Right lobe of liver (tissue), 4 donors: ENCODE data around the gene SLC6A9.

Experiments used
- POLR2A ChIP-seq: fragments of 450-650 bp; IDR thresholded peaks from one replicate; pipeline ENCODE4 v1.6.1; 2017; ENCODE audit warnings: antibody characterized with exemption, mild to moderate bottlenecking
- TF ChIP-seq, protein P1 (sequence below), 4 donors: fragments of 200-600 bp in 3 of 4; fragments of 450-650 bp in 1 of 4; IDR thresholded peaks; one replicate each; pipeline versions ENCODE4 v1.5.1 to v1.8.0; 2016 to 2022; ENCODE audit warnings: antibody characterized with exemption in 4 of 4, mild to moderate bottlenecking in 2 of 4
- donor health status: DM: no; HTN: no; CAD: no.
- donor health status: DM: no; HTN: no; CAD: no.
- donor health status: DM: no; HTN: yes; CAD: no.

DNA sequence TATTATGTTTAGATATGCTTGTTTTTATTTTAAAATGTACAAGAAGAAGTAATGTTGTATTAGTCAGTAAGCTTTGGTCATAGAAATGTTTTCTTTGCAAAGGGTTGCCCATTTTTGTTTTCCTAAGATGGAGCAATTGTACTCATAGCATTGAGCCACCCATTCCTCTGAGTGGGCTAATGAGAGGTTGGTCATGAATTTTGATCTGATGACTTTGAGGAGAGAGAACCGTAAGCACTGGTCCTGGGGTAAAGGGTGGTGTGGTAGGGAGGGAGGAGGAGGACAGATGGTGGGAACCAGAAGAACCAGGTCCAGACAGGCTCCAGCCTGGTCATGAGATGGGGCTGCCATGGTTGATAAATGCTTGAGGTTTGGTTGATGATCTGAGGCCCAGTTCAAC is 15.9 kb upstream of the SLC6A9 start:
- TF ChIP-seq, protein P1, sequence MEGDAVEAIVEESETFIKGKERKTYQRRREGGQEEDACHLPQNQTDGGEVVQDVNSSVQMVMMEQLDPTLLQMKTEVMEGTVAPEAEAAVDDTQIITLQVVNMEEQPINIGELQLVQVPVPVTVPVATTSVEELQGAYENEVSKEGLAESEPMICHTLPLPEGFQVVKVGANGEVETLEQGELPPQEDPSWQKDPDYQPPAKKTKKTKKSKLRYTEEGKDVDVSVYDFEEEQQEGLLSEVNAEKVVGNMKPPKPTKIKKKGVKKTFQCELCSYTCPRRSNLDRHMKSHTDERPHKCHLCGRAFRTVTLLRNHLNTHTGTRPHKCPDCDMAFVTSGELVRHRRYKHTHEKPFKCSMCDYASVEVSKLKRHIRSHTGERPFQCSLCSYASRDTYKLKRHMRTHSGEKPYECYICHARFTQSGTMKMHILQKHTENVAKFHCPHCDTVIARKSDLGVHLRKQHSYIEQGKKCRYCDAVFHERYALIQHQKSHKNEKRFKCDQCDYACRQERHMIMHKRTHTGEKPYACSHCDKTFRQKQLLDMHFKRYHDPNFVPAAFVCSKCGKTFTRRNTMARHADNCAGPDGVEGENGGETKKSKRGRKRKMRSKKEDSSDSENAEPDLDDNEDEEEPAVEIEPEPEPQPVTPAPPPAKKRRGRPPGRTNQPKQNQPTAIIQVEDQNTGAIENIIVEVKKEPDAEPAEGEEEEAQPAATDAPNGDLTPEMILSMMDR (IDR thresholded peaks at IDR 0.05) = no peak
- TF ChIP-seq POLR2A = no peak
